Bronchial epithelial cell (primary cell): ENCODE results near the gene ECD. TPM values are rescaled to one million over a fixed set of nuclear protein-coding genes. Genes with fewer than 3 reads are reported as not detected.
A peak's percentile ranks its signal among the peaks of the same experiment; 100 is the strongest.
"Not testable (repeated sequence)": the region's sequence is repeated elsewhere in the genome, so short reads cannot be mapped to it uniquely, and the experiment has no call there.

Experiments
- DNase-seq: peaks from one replicate; pipeline ENCODE4 v3.0.0-alpha.2; 2010; ENCODE audit warnings: low read depth
- FAIRE-seq: peaks from 2 replicates; lab custom pipeline; 2011; peaks lifted over from hg19 to GRCh38; lab: Jason Lieb, UNC
- H3K27me3 ChIP-seq: 2 replicates; pipeline ENCODE4 v1.5.1; 2011; ENCODE audit warnings: low read length; ENCODE audit not compliant: control insufficient read depth, insufficient read depth
- H3K36me3 ChIP-seq: 2 replicates; pipeline ENCODE4 v1.5.1; 2011; ENCODE audit warnings: low read length; ENCODE audit not compliant: control insufficient read depth, insufficient read depth
- H3K4me3 ChIP-seq: 2 replicates; pipeline ENCODE4 v1.5.1; 2011; ENCODE audit warnings: mild to moderate bottlenecking, low read depth, low read length, control low read depth
- CTCF ChIP-seq: IDR thresholded peaks from 2 replicates; pipeline ENCODE4 v1.5.1; 2011; ENCODE audit warnings: mild to moderate bottlenecking, moderate library complexity, low read length, control low read depth, inconsistent platforms; ENCODE audit not compliant: insufficient read depth, severe bottlenecking
- total RNA-seq: library from RNA; depleted of rRNA; stranded (reverse); fragments of >200 nt; gene quantifications from 2 replicates; pipeline ENCODE4 v1.2.1, GENCODE V29; 2014

ECD gene
- total RNA-seq, 1 donor from 2014 or later = 17.6 TPM

DNA sequence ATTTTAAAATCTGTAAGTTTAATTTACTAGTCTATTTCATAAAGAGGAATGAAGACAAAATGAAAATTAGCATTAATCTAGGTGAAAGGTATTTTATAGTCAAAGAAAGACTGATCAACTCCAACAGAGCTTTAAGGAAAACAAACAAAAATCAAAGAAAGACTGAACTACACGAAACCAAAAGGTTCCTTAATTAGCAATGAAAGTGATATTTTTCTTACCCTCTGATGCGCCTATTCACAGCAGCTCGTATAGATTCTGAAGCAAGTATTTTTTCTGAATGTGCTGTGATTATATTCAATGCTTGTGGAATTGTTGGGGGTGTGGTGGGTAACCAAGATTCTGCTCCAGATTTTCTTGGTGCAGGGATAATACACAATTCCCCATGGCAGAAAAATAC lies 11.8 kb downstream of the ECD start:
- Histone ChIP-seq H3K4me3 (no peak overlapping the region), H3K36me3 (peaks cover 6% of the 10 kb centered on the region), H3K27me3 (no peaks in the 10 kb centered on the region)
- FAIRE-seq (no peak), DNase-seq (no peak)
- no peak for TF ChIP-seq CTCF

- no peak for TF ChIP-seq CTCF
- no peak overlapping the region for H3K4me3 ChIP-seq
- FAIRE-seq = no peak
- H3K36me3 ChIP-seq = peaks cover 8% of the 10 kb centered on the region
- DNase-seq = no peak
- no peaks in the 10 kb centered on the region for H3K27me3 ChIP-seq
Observed at GRCh38 chr10:73152009-73152408, 15.8 kb downstream of the ECD start.

DNA sequence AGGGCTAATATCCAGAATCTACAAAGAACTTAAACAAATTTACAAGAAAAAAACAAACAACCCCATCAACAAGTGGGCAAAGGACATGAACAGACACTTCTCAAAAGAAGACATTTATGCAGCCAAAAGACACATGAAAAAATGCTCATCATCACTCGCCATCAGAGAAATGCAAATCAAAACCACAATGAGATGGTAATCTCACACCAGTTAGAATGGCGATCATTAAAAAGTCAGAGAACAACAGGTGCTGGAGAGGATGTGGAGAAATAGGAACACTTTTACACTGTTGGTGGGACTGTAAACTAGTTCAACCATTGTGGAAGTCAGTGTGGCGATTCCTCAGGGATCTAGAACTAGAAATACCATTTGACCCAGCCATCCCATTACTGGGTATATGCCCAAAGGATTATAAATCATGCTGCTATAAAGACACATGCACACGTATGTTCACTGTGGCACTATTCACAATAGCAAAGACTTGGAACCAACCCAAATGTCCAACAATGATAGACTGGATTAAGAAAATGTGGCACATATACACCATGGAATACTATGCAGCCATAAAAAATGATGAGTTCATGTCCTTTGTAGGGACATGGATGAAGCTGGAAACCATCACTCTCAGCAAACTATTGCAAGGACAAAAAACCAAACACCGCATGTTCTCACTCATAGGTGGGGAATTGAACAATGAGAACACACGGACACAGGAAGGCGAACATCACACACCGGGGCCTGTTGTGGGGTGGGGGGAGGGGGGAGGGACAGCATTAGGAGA lies 17.0 kb downstream of the ECD start:
- DNase-seq, H3K4me3 ChIP-seq, H3K27me3 ChIP-seq, H3K36me3 ChIP-seq, FAIRE-seq: not testable (repeated sequence)

- DNase-seq (no peak), FAIRE-seq (no peak)
- peaks cover 4% of the 10 kb centered on the region for H3K36me3 ChIP-seq
- no peak overlapping the region for H3K4me3 ChIP-seq
- H3K27me3 ChIP-seq = no peaks in the 10 kb centered on the region
- TF ChIP-seq CTCF = no peak
Observed at GRCh38 chr10:73141603-73142002, 26.2 kb downstream of the ECD start.

DNA sequence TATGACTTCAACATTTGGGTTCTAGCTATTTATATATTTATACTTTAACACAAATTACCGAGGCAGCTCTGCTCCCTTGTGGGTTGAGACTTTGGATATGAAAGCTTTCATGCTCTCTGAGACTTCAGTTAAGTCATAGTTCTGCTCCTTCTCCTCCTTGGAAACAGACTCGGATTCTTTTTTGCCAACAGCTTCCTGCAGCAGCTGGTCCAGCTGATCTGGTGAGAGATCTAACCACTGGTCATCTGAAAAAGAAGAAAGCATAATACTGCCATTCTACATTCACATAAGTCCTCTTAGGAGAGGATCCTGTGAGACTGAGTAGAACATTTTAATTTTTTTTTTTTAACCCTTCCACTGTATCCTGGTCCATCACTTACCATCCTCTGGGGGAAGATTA lies 28.6 kb downstream of the ECD start:
- H3K27me3 ChIP-seq = no peaks in the 10 kb centered on the region
- FAIRE-seq = no peak
- no peak for TF ChIP-seq CTCF
- no peak overlapping the region for H3K4me3 ChIP-seq
- peaks cover 8% of the 10 kb centered on the region for H3K36me3 ChIP-seq
- DNase-seq = no peak

DNA sequence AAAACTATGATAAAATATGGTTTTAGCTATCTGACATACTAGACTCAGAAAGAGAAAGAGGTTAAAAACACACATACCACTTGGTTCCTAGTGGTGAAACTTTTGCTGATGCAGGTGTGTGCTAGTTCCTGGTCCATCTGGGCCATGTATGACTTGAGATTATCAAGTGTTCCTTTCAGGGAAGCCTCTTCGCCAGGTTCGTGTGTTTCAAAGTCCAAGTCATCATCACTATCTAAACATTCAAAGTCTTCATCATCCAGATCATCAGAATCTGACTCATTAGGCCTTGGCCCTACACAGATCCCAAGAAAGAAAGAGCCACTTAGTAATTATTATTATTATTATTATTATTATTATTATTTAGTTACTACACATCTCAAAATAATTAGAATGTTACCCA lies 31.2 kb downstream of the ECD start:
- H3K4me3 ChIP-seq = no peak overlapping the region
- FAIRE-seq (no peak), DNase-seq (peak; percentile 23)
- H3K27me3 ChIP-seq = no peaks in the 10 kb centered on the region
- no peak for TF ChIP-seq CTCF
- H3K36me3 ChIP-seq = peaks cover 10% of the 10 kb centered on the region
